Parathyroid adenoma (tissue), 2 donors: ENCODE measurements around the gene UBE2D3.

ENCODE experiments used
- H2AFZ ChIP-seq: fragments of 300-600 bp; sonication (generic); one replicate; pipeline ENCODE4 v1.7.0; 2017; ENCODE audit warnings: antibody characterized with exemption, mild to moderate bottlenecking
- H3K27ac ChIP-seq: fragments of 300-600 bp; sonication (generic); one replicate; pipeline ENCODE4 v1.7.0; 2017
- H3K27me3 ChIP-seq: fragments of 300-600 bp; sonication (generic); one replicate; pipeline ENCODE4 v1.7.0; 2017; ENCODE audit warnings: low read length; ENCODE audit not compliant: control insufficient read depth, insufficient read depth
- H3K36me3 ChIP-seq: fragments of 300-600 bp; sonication (generic); one replicate; pipeline ENCODE4 v1.7.0; 2017; ENCODE audit warnings: low read length; ENCODE audit not compliant: control insufficient read depth, insufficient read depth
- H3K4me1 ChIP-seq: fragments of 300-600 bp; sonication (generic); one replicate; pipeline ENCODE4 v1.7.0; 2017; ENCODE audit warnings: control low read depth
- H3K4me2 ChIP-seq: fragments of 300-600 bp; sonication (generic); one replicate; pipeline ENCODE4 v1.7.0; 2017; ENCODE audit warnings: low read length
- H3K4me3 ChIP-seq: fragments of 300-600 bp; sonication (generic); one replicate; pipeline ENCODE4 v1.7.0; 2017; ENCODE audit warnings: low read depth, low read length
- H3K79me2 ChIP-seq: fragments of 300-600 bp; sonication (generic); one replicate; pipeline ENCODE4 v1.7.0; 2017; ENCODE audit warnings: control low read depth
- H3K9ac ChIP-seq: fragments of 300-600 bp; sonication (generic); one replicate; pipeline ENCODE4 v1.7.0; 2017; ENCODE audit warnings: mild to moderate bottlenecking
- H3K9me3 ChIP-seq: fragments of 300-600 bp; sonication (generic); one replicate; pipeline ENCODE4 v1.7.0; 2017; ENCODE audit warnings: low read length; ENCODE audit not compliant: control insufficient read depth
- CTCF ChIP-seq: fragments of 300-600 bp; sonication (generic); IDR thresholded peaks from one replicate; pipeline ENCODE4 v1.7.0; 2017; ENCODE audit warnings: antibody characterized with exemption, mild to moderate bottlenecking
- donor health status: primary hyperparathyroidism.

The UBE2D3 gene

GRCh38 chr4:102815981-102816380, 11.4 kb downstream of the UBE2D3 start:
- no peaks in the 10 kb centered on the region for H3K27me3 ChIP-seq
- no peaks in the 10 kb centered on the region for H3K36me3 ChIP-seq
- H2AFZ ChIP-seq = no peak overlapping the region
- peaks cover 18% of the 10 kb centered on the region for H3K4me1 ChIP-seq
- H3K27ac ChIP-seq = no peak overlapping the region
- no peak for TF ChIP-seq CTCF
- no peak overlapping the region for H3K4me2 ChIP-seq
- no peak overlapping the region for H3K4me3 ChIP-seq
- no peak overlapping the region for H3K9ac ChIP-seq
- peaks cover 45% of the 10 kb centered on the region for H3K79me2 ChIP-seq
- H3K9me3 ChIP-seq = no peaks in the 10 kb centered on the region

GRCh38 chr4:102809691-102810090, 17.7 kb downstream of the UBE2D3 start:
- Histone ChIP-seq H3K4me2 (no peak overlapping the region), H3K4me1 (peaks cover 3% of the 10 kb centered on the region), H2AFZ (no peak overlapping the region), H3K9ac (no peak overlapping the region), H3K79me2 (peaks cover 38% of the 10 kb centered on the region), H3K36me3 (no peaks in the 10 kb centered on the region), H3K27ac (no peak overlapping the region), H3K27me3 (no peaks in the 10 kb centered on the region), H3K4me3 (no peak overlapping the region), H3K9me3 (no peaks in the 10 kb centered on the region)
- TF ChIP-seq CTCF = no peak

GRCh38 chr4:102809190-102809589, 18.2 kb downstream of the UBE2D3 start:
- Histone ChIP-seq H3K36me3 (no peaks in the 10 kb centered on the region), H3K4me3 (no peak overlapping the region), H3K27ac (no peak overlapping the region), H3K4me2 (no peak overlapping the region), H3K4me1 (peaks cover 3% of the 10 kb centered on the region), H3K27me3 (no peaks in the 10 kb centered on the region), H2AFZ (no peak overlapping the region), H3K79me2 (peaks cover 36% of the 10 kb centered on the region), H3K9ac (no peak overlapping the region), H3K9me3 (no peaks in the 10 kb centered on the region)
- TF ChIP-seq CTCF = no peak

GRCh38 chr4:102808009-102808408, 19.3 kb downstream of the UBE2D3 start:
- no peak overlapping the region for H3K27ac ChIP-seq
- no peak overlapping the region for H3K4me3 ChIP-seq
- peaks cover 30% of the 10 kb centered on the region for H3K79me2 ChIP-seq
- H3K9me3 ChIP-seq = no peaks in the 10 kb centered on the region
- H3K4me1 ChIP-seq = peaks cover 3% of the 10 kb centered on the region
- no peak overlapping the region for H3K4me2 ChIP-seq
- no peak overlapping the region for H2AFZ ChIP-seq
- no peak for TF ChIP-seq CTCF
- no peaks in the 10 kb centered on the region for H3K27me3 ChIP-seq
- H3K36me3 ChIP-seq = no peaks in the 10 kb centered on the region
- no peak overlapping the region for H3K9ac ChIP-seq

- peaks cover 3% of the 10 kb centered on the region for H3K4me1 ChIP-seq
- no peak overlapping the region for H3K4me3 ChIP-seq
- H3K9me3 ChIP-seq = no peaks in the 10 kb centered on the region
- H2AFZ ChIP-seq = no peak overlapping the region
- H3K27me3 ChIP-seq = no peaks in the 10 kb centered on the region
- H3K9ac ChIP-seq = no peak overlapping the region
- no peak overlapping the region for H3K27ac ChIP-seq
- no peaks in the 10 kb centered on the region for H3K36me3 ChIP-seq
- H3K4me2 ChIP-seq = no peak overlapping the region
- peaks cover 27% of the 10 kb centered on the region for H3K79me2 ChIP-seq
- no peak for TF ChIP-seq CTCF
Measured at GRCh38 chr4:102807345-102807744, 20.0 kb downstream of the UBE2D3 start.
